Stimulated activated CD4-positive, alpha-beta T cell treated with anti-CD3 and anti-CD28 coated beads, Interleukin-2, amount 100 ng/mL, for 24 hours (primary cell): ENCODE results near the gene ACOT7.

Experiments
- DNase-seq, 2 donors: peaks; one replicate each; pipeline ENCODE4 v3.0.0-alpha.2; 2020

ACOT7 gene

DNA sequence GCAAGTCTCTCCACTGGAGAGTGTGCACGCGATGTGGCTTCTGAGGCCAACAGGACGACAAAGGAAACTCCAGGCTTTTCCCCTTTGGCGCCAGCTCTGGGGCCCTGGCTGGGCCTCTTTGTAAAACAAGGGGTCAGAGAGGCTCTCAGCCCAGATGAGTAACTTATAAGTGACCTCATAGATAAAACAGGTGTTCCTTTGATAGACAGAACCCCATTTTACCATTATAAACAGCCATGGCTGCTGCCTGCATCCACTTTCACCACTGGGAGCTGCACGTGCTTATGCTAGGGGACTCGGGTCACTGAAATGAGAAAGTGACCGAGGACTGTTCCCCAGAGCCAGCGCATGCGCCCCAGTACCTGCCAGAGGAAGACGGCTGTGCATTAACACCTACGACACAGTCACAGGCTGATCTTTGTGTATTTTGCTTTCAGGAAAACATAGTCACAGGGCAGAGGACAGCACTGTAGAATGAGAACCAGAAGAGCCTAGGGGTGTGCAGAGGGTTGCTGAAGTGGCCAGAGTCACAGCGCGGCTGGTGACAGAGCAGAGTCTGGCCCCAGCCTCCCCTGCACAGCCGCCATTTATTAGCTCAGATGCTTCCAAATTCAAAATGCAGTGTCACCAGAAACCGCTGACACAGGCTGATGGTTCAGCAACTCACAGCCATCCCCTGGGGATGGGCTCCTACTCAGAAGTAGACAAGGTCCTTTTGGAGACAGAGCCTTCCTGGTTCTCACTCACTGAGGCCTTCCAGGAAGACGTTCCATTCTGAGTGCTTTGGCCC, 175.0 kb downstream of the ACOT7 start:
- DNase-seq, result no peak
